ENCODE measurements around the gene HAND2.
A peak's percentile ranks its signal among the peaks of the same experiment; 100 is the strongest.

Gene HAND2

DNA sequence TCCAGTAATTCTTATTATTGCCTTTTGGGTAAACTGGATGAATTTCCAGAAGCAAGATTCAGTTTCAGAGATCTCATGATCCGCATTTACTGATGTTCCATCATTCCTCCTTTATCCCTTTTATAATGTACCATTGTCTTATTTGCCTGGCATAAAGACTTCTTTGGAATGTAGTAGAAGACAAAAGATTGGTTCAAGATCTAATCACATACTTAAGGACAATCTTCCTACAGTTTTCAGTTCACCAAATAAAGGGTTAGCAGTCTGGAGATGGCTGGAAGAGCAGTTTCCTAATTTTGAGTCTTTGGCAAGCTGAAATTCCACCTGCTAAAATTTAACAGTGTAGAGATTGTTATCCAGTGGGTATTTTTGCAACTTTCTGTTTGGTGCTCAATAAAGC is 30.9 kb upstream of the HAND2 start:
- Histone ChIP-seq H3K4me1 (ENCODE audit: control insufficient read depth, insufficient read depth, low read length, poor library complexity, severe bottlenecking) (no peaks in the 10 kb centered on the region), H3K9me3 (ENCODE audit: control insufficient read depth, low read length) (no peaks in the 10 kb centered on the region), H3K27me3 (replicated peaks; ENCODE audit: control insufficient read depth, insufficient read depth, low read length, poor library complexity, severe bottlenecking) (no peaks in the 10 kb centered on the region), H3K4me3 (ENCODE audit: insufficient read depth, low read depth, low read length, poor library complexity, severe bottlenecking) (no peak overlapping the region), H3K36me3 (ENCODE audit: control insufficient read depth, insufficient read depth, low read length) (no peaks in the 10 kb centered on the region), H3K27ac (ENCODE audit: insufficient read depth, low read length, poor library complexity, severe bottlenecking) (no peak overlapping the region)
- no peak for DNase-seq

DNA sequence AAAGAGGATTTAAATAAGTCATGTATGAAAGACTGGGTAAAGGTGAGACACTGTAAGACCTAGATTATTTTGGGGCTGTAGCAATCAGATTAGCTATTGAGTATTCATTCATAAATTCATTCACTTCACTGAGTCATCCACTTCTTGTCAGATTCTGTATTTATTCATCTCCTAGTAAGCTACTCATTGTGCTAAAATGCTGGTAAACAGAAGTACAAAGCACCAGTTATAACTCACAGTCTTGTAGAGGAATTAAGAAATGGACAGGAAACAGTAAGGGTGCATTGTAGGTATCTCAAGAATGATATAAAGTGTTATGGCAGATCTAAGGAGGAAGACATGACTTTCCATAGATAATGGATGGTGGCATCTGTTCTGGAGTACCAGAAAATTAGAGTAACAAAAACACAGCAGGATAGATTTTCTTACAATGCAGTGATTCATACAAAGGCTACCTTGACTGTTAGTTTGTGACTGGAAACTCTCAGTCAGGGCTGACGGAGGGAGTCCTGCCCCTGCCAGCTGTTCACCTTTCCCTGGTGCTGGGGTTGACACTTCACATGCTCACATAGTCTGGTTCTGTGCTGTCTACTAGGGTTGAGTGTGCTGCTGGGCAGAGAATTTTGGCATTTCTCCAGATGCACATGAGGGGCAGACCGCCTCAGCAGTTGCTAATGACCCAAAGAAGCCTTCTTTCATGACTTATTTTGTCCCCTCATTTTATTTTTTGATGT is 26.5 kb upstream of the HAND2 start:
- no peaks in the 10 kb centered on the region for H3K36me3 ChIP-seq (ENCODE audit: control insufficient read depth, insufficient read depth, low read length)
- no peak overlapping the region for H3K27ac ChIP-seq (ENCODE audit: insufficient read depth, low read length, poor library complexity, severe bottlenecking)
- no peaks in the 10 kb centered on the region for H3K4me1 ChIP-seq (ENCODE audit: control insufficient read depth, insufficient read depth, low read length, poor library complexity, severe bottlenecking)
- H3K9me3 ChIP-seq (ENCODE audit: control insufficient read depth, low read length): no peaks in the 10 kb centered on the region
- H3K4me3 ChIP-seq (ENCODE audit: insufficient read depth, low read depth, low read length, poor library complexity, severe bottlenecking): no peak overlapping the region
- DNase-seq: no peak
- H3K27me3 ChIP-seq (replicated peaks; ENCODE audit: control insufficient read depth, insufficient read depth, low read length, poor library complexity, severe bottlenecking): no peaks in the 10 kb centered on the region

DNA sequence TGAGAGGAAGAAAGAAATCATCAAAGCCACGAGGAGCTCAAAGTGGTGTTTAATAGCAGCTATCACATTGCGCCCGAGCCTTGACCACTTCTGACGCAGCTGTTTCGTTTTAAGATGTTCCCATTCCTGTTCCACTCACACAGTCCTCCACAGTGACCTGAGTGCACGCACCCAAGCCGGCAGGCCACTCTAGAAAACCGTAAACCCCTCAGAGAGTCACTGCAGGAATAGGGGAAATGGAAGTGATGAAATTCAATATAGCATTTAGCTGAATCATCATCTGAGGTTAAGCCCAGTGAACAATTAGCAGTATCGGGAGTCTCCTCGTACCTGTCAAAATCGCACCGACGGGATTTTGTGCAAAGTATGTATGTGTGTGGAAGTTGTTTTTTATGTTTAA is 17.9 kb upstream of the HAND2 start:
- Histone ChIP-seq H3K4me1 (ENCODE audit: control insufficient read depth, insufficient read depth, low read length, poor library complexity, severe bottlenecking) (no peaks in the 10 kb centered on the region), H3K27me3 (replicated peaks; ENCODE audit: control insufficient read depth, insufficient read depth, low read length, poor library complexity, severe bottlenecking) (peaks cover 6% of the 10 kb centered on the region), H3K27ac (ENCODE audit: insufficient read depth, low read length, poor library complexity, severe bottlenecking) (no peak overlapping the region), H3K36me3 (ENCODE audit: control insufficient read depth, insufficient read depth, low read length) (no peaks in the 10 kb centered on the region), H3K4me3 (ENCODE audit: insufficient read depth, low read depth, low read length, poor library complexity, severe bottlenecking) (no peak overlapping the region), H3K9me3 (ENCODE audit: control insufficient read depth, low read length) (no peaks in the 10 kb centered on the region)
- DNase-seq: no peak

DNA sequence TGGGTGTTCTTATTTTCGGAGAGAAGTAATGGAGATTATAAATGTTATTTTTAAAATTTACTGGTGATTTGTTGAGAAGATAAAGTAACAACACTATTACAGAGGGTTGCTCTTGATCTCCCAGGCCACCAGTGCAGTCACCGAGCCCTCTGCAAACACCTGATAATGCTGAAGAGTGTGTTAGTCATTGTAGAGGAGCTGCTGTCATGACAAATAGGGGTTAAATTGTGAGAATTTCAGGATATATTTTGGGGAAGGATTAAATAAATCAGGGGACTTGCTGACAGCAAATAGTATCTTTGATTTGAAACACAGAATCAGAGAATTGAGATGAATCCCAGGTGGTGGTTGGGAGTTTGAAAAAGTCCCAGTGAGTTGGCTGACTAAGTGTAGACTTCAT is 16.7 kb upstream of the HAND2 start:
- Histone ChIP-seq H3K9me3 (ENCODE audit: control insufficient read depth, low read length) (no peaks in the 10 kb centered on the region), H3K4me3 (ENCODE audit: insufficient read depth, low read depth, low read length, poor library complexity, severe bottlenecking) (no peak overlapping the region), H3K27me3 (replicated peaks; ENCODE audit: control insufficient read depth, insufficient read depth, low read length, poor library complexity, severe bottlenecking) (peaks cover 6% of the 10 kb centered on the region), H3K27ac (ENCODE audit: insufficient read depth, low read length, poor library complexity, severe bottlenecking) (no peak overlapping the region), H3K4me1 (ENCODE audit: control insufficient read depth, insufficient read depth, low read length, poor library complexity, severe bottlenecking) (no peaks in the 10 kb centered on the region), H3K36me3 (ENCODE audit: control insufficient read depth, insufficient read depth, low read length) (no peaks in the 10 kb centered on the region)
- DNase-seq: no peak

DNA sequence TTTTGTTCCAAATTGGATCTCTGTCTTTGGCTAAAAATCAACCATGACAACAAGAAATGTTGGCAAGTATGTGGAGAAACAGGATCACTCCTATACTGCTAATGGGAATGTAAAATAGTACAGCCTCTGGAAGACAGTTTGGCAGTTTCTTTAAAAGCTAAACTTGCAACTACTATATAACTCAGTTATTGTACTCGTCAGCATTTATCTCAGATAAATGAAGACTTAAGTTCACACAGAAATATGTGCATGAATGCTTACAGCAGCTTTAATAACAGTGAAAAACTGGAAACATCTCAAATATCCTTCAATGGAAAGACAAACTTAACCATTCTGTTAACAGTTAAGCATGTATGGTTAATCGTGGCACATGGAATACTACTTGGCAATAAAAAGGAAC is 15.4 kb upstream of the HAND2 start:
- Histone ChIP-seq H3K9me3 (ENCODE audit: control insufficient read depth, low read length) (no peaks in the 10 kb centered on the region), H3K4me3 (ENCODE audit: insufficient read depth, low read depth, low read length, poor library complexity, severe bottlenecking) (no peak overlapping the region), H3K36me3 (ENCODE audit: control insufficient read depth, insufficient read depth, low read length) (no peaks in the 10 kb centered on the region), H3K27me3 (replicated peaks; ENCODE audit: control insufficient read depth, insufficient read depth, low read length, poor library complexity, severe bottlenecking) (peaks cover 6% of the 10 kb centered on the region), H3K27ac (ENCODE audit: insufficient read depth, low read length, poor library complexity, severe bottlenecking) (no peak overlapping the region), H3K4me1 (ENCODE audit: control insufficient read depth, insufficient read depth, low read length, poor library complexity, severe bottlenecking) (no peaks in the 10 kb centered on the region)
- no peak for DNase-seq

DNA sequence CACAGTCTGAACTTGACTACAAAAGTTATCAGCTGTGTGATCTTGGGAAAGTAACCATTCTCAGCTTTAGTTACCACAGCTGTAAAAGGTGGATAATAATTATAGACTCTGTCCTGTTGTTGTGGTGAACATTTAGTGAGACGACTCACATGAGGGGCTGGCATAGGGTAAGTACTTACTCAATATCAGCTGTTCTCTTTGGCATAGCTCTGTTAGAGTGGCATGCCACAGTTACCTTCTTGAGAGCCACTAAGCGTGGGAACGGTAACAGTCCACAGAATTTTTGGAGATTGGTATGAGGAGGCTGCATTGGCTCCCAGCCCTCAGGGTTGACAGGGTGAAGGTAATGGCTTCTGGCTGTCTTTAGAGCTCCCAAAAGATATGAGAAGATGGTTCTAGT is 13.2 kb upstream of the HAND2 start:
- Histone ChIP-seq H3K27ac (ENCODE audit: insufficient read depth, low read length, poor library complexity, severe bottlenecking) (no peak overlapping the region), H3K4me3 (ENCODE audit: insufficient read depth, low read depth, low read length, poor library complexity, severe bottlenecking) (no peak overlapping the region), H3K36me3 (ENCODE audit: control insufficient read depth, insufficient read depth, low read length) (no peaks in the 10 kb centered on the region), H3K9me3 (ENCODE audit: control insufficient read depth, low read length) (no peaks in the 10 kb centered on the region), H3K4me1 (ENCODE audit: control insufficient read depth, insufficient read depth, low read length, poor library complexity, severe bottlenecking) (peaks cover 7% of the 10 kb centered on the region), H3K27me3 (replicated peaks; ENCODE audit: control insufficient read depth, insufficient read depth, low read length, poor library complexity, severe bottlenecking) (peaks cover 26% of the 10 kb centered on the region)
- DNase-seq: no peak

DNA sequence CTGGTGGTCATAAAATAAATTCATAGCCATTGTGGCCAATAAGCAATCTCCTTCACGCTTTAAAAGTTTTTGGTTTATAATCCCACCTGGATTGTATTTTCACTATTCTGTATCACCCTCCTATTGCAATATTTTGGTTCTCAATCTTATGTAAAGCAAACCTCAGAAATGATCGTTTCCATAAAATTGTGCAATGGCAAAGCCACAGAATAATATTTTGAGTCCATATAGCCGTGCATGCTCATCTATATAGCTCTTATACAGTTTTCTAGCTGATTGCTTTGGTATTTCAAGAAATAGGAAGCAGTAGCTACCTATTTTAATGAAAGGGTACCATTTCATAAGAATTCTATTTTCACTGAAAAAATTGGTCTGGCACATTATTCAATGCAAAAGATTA is 10.0 kb upstream of the HAND2 start:
- H3K4me1 ChIP-seq (ENCODE audit: control insufficient read depth, insufficient read depth, low read length, poor library complexity, severe bottlenecking): peaks cover 13% of the 10 kb centered on the region
- no peak overlapping the region for H3K4me3 ChIP-seq (ENCODE audit: insufficient read depth, low read depth, low read length, poor library complexity, severe bottlenecking)
- no peaks in the 10 kb centered on the region for H3K36me3 ChIP-seq (ENCODE audit: control insufficient read depth, insufficient read depth, low read length)
- no peak overlapping the region for H3K27ac ChIP-seq (ENCODE audit: insufficient read depth, low read length, poor library complexity, severe bottlenecking)
- peaks cover 49% of the 10 kb centered on the region for H3K27me3 ChIP-seq (replicated peaks; ENCODE audit: control insufficient read depth, insufficient read depth, low read length, poor library complexity, severe bottlenecking)
- no peak for DNase-seq
- H3K9me3 ChIP-seq (ENCODE audit: control insufficient read depth, low read length): no peaks in the 10 kb centered on the region

DNA sequence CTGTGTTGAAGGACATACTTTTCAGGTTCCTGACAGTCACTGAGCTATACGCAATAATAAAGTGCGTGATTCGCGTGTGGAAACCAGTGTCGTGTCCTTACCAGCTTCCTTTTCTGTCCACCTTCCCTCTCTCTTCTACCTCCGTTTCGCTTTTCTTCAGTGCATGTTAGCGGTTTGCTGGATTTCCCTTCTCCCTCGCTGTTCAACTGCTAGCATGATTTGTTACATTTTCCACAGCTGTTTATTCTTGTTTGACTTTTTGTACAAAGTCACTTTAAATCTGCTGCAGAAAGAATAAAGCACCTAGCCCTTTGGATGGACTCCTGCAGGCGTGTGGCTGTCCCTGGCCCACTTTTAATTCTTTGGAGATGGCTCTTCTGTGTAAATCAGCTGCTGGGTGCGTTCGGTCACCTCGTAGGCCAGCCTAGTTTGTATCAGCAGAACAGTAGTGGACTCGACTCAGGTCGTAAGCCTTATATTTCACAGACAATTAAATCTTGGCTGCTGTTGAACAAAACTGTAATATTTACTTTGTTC is 8.9 kb upstream of the HAND2 start:
- Histone ChIP-seq H3K4me3 (ENCODE audit: insufficient read depth, low read depth, low read length, poor library complexity, severe bottlenecking) (peak overlapping the region; percentile 30), H3K27me3 (replicated peaks; ENCODE audit: control insufficient read depth, insufficient read depth, low read length, poor library complexity, severe bottlenecking) (peaks cover 57% of the 10 kb centered on the region), H3K36me3 (ENCODE audit: control insufficient read depth, insufficient read depth, low read length) (no peaks in the 10 kb centered on the region), H3K9me3 (ENCODE audit: control insufficient read depth, low read length) (no peaks in the 10 kb centered on the region), H3K4me1 (ENCODE audit: control insufficient read depth, insufficient read depth, low read length, poor library complexity, severe bottlenecking) (peaks cover 13% of the 10 kb centered on the region), H3K27ac (ENCODE audit: insufficient read depth, low read length, poor library complexity, severe bottlenecking) (no peak overlapping the region)
- DNase-seq: no peak

DNA sequence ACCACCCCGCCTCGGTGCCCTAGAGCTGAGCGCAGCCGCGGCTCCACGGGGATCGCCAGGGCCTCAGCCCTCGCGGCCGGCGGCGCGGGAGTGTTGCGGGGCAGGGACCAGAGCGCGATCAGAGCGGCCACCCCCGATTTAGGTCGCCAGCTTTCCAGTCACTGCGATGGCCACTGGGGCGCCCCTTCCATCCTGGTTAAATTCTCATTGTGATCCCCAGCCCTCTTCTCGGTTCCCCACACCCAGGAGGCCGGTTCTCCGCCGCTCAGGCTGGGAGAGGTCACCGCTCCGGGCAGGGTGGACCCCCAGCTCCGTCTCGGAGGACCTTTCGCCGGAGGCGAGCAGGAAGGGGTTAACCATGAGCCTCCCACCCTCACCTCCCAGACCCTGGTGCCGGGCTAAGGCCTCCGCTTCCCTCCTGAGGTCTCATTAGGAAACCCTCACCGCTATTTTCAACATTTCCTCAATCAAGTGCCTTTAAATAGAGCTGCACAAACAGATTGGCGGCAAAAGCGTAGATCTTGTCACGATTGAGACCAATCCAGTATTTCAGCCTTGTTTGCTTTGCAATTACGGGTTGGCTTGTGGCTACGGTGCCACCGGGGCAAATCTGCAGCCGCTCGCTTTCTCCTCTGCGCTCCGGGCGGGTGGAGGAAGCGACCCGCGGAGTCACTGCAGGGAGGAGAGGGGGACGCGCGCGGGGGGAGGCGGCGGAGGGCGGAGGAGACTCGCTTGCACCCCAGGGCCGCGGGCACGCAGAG is 8.3 kb upstream of the HAND2 start:
- no peak for DNase-seq
- H3K4me1 ChIP-seq (ENCODE audit: control insufficient read depth, insufficient read depth, low read length, poor library complexity, severe bottlenecking): peaks cover 13% of the 10 kb centered on the region
- H3K4me3 ChIP-seq (ENCODE audit: insufficient read depth, low read depth, low read length, poor library complexity, severe bottlenecking): peak overlapping the region; percentile 30
- H3K9me3 ChIP-seq (ENCODE audit: control insufficient read depth, low read length): no peaks in the 10 kb centered on the region
- no peaks in the 10 kb centered on the region for H3K36me3 ChIP-seq (ENCODE audit: control insufficient read depth, insufficient read depth, low read length)
- peaks cover 59% of the 10 kb centered on the region for H3K27me3 ChIP-seq (replicated peaks; ENCODE audit: control insufficient read depth, insufficient read depth, low read length, poor library complexity, severe bottlenecking)
- H3K27ac ChIP-seq (ENCODE audit: insufficient read depth, low read length, poor library complexity, severe bottlenecking): no peak overlapping the region

DNA sequence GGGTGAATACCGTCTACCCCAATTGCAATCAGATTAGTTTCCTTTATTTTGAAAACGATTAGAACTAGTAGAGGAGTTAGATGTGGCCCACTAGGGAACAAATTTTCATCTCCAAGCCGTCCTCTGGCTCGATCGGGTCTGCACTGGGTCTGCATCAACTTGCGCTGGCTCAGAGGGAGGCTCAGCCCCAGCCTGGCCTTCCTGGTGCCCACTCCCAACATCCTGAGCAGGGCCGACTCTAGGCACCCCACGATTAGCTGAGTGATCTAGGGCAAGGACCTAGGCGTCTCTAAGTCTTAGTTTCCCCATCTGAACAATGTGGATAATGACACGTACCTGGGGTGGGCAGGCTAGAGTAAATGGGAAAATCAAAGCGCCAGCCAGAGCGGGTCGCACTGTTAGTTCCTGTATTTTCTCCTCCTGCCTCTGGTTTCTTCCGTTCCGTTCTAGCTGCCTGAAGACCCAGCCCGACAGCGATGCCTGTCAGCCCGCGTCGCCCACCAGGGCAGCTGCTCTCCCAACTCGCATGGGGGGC is 7.7 kb upstream of the HAND2 start:
- H3K27me3 ChIP-seq (replicated peaks; ENCODE audit: control insufficient read depth, insufficient read depth, low read length, poor library complexity, severe bottlenecking): peaks cover 60% of the 10 kb centered on the region
- no peaks in the 10 kb centered on the region for H3K36me3 ChIP-seq (ENCODE audit: control insufficient read depth, insufficient read depth, low read length)
- H3K4me3 ChIP-seq (ENCODE audit: insufficient read depth, low read depth, low read length, poor library complexity, severe bottlenecking): peak overlapping the region; percentile 30
- H3K4me1 ChIP-seq (ENCODE audit: control insufficient read depth, insufficient read depth, low read length, poor library complexity, severe bottlenecking): peaks cover 13% of the 10 kb centered on the region
- H3K27ac ChIP-seq (ENCODE audit: insufficient read depth, low read length, poor library complexity, severe bottlenecking): no peak overlapping the region
- no peak for DNase-seq
- H3K9me3 ChIP-seq (ENCODE audit: control insufficient read depth, low read length): no peaks in the 10 kb centered on the region

Data from effector memory CD4-positive, alpha-beta T cell (primary cell).